Kidney (tissue), 14 donors: ENCODE results near the gene IGF2BP3. TPM values are rescaled to one million over a fixed set of nuclear protein-coding genes. Genes with fewer than 3 reads are reported as not detected.

Source experiments
- DNase-seq, 5 donors: peaks; one replicate each; pipeline ENCODE4 v3.0.0-alpha.2; 2013 to 2020
- FAIRE-seq: peaks from 2 replicates; lab custom pipeline; 2012; peaks lifted over from hg19 to GRCh38; lab: Jason Lieb, UNC
- H3K27ac ChIP-seq, 2 donors: one replicate each; pipeline ENCODE4 v1.7.0; 2013; ENCODE audit warnings: low read depth in 2 of 2, low read length in 2 of 2, inconsistent platforms in 1 of 2
- H3K27me3 ChIP-seq: one replicate; pipeline ENCODE4 v1.7.1; 2013; ENCODE audit warnings: low read length, inconsistent platforms; ENCODE audit not compliant: control insufficient read depth, insufficient read depth
- H3K36me3 ChIP-seq, 3 donors: one replicate each; pipeline versions ENCODE4 v1.7.0 to v1.7.1; 2013; ENCODE audit warnings: low read length in 3 of 3, control low read depth in 1 of 3, inconsistent platforms in 1 of 3; ENCODE audit not compliant: insufficient read depth in 3 of 3, control insufficient read depth in 2 of 3
- H3K4me1 ChIP-seq, 3 donors: one replicate each; pipeline versions ENCODE4 v1.7.0 to v1.7.1; 2013; ENCODE audit warnings: low read length in 3 of 3, inconsistent platforms in 1 of 3, low read depth in 1 of 3; ENCODE audit not compliant: control insufficient read depth in 2 of 3, insufficient read depth in 2 of 3
- H3K4me3 ChIP-seq, 3 donors: one replicate each; pipeline versions ENCODE4 v1.7.0 to v1.8.1; 2013; ENCODE audit warnings: low read length in 3 of 3, control low read depth in 1 of 3, inconsistent platforms in 1 of 3
- H3K9ac ChIP-seq, 3 donors: one replicate each; pipeline versions ENCODE4 v1.7.0 to v1.7.1; 2013; ENCODE audit warnings: low read length in 3 of 3, control low read depth in 1 of 3, inconsistent platforms in 1 of 3
- H3K9me3 ChIP-seq, 3 donors: one replicate each; pipeline versions ENCODE4 v1.7.0 to v1.7.1; 2013; ENCODE audit warnings: low read length in 3 of 3, control low read depth in 1 of 3, inconsistent platforms in 1 of 3; ENCODE audit not compliant: control insufficient read depth in 2 of 3, insufficient read depth in 1 of 3
- CTCF ChIP-seq: IDR thresholded peaks from 3 replicates; pipeline ENCODE4 v1.5.1; 2012; ENCODE audit warnings: mild to moderate bottlenecking, moderate library complexity, borderline replicate concordance; ENCODE audit not compliant: insufficient read depth; ENCODE audit errors: extremely low read depth
- intact Hi-C: fragments of 100-400 bp; cut with DNase I; formaldehyde crosslinking; loops from one replicate; pipeline ENCODE4 v1.11.1; 2022
- polyA plus RNA-seq: library from polyadenylated mRNA; stranded (reverse); fragments of 350-450 nt; fragmentation: Illumina TruSeq; extraction: RNeasy Lipid Tissue Mini Kit (QIAGEN cat#74804); gene quantifications from one replicate; pipeline ENCODE4 v1.2.3, GENCODE V29; 2014; ENCODE audit warnings: low read depth, low replicate concordance; ENCODE audit not compliant: insufficient read depth
- total RNA-seq: library from RNA; stranded (reverse); fragmentation: NEBNext Ultra II Directional; extraction: Animal tissue kit (Norgen Biotek cat#: 25700); gene quantifications from one replicate; pipeline ENCODE4 v1.2.1, GENCODE V29; 2021
- donor health status: control.
- donor health status: control.
- donor health status: control.
- donor health status: control.
- donor health status: control.
- donor health status: DM: yes; HTN: yes; CAD: no.
- donor health status: Normal renal cell carcinoma (clear cell type).

The IGF2BP3 gene
- total and polyA plus RNA-seq, 2 donors from 2014 or later, result 0.85 TPM; not detected in 1

- Histone ChIP-seq H3K4me1 (no peaks in the 10 kb centered on the region), H3K9ac (no peak overlapping the region), H3K27ac (no peak overlapping the region), H3K4me3 (no peak overlapping the region), H3K36me3 (no peaks in the 10 kb centered on the region), H3K9me3 (no peaks in the 10 kb centered on the region), H3K27me3 (no peaks in the 10 kb centered on the region)
- intact Hi-C loops, result no loop called here
- no peak for TF ChIP-seq CTCF
- FAIRE-seq (no peak), DNase-seq (no peak)
These were observed 98.6 kb downstream of the IGF2BP3 start for GRCh38 chr7:23371654-23372053.

- Histone ChIP-seq H3K9ac (no peak overlapping the region), H3K27me3 (no peaks in the 10 kb centered on the region), H3K4me3 (no peak overlapping the region), H3K27ac (no peak overlapping the region), H3K9me3 (no peaks in the 10 kb centered on the region), H3K36me3 (no peaks in the 10 kb centered on the region), H3K4me1 (no peaks in the 10 kb centered on the region)
- FAIRE-seq (no peak), DNase-seq (no peak)
- TF ChIP-seq CTCF, result no peak
- intact Hi-C loops, result no loop called here
These were observed 100.4 kb downstream of the IGF2BP3 start for GRCh38 chr7:23369695-23370404.

- Histone ChIP-seq H3K9me3 (no peaks in the 10 kb centered on the region), H3K36me3 (no peaks in the 10 kb centered on the region), H3K27me3 (no peaks in the 10 kb centered on the region), H3K27ac (no peak overlapping the region), H3K4me1 (no peaks in the 10 kb centered on the region), H3K4me3 (no peak overlapping the region), H3K9ac (no peak overlapping the region)
- DNase-seq, result no peak
- intact Hi-C loops, result no loop called here
- FAIRE-seq, result no peak
- no peak for TF ChIP-seq CTCF
These were observed 101.2 kb downstream of the IGF2BP3 start for GRCh38 chr7:23369100-23369499.
